Prostate gland (tissue), 2 donors: ENCODE measurements around the gene LDLRAD4.

ENCODE experiments used
- CTCF ChIP-seq, 4 experiments: fragments of 200-600 bp in 2 of 4; fragments of 450-650 bp in 2 of 4; sonication (generic) in 2 of 4; IDR thresholded peaks; 1 replicate in 3 of 4; 2 replicates in 1 of 4; pipeline ENCODE4 v1.5.1; 2016 to 2019; ENCODE audit warnings: antibody characterized with exemption in 4 of 4, mild to moderate bottlenecking in 2 of 4, moderate library complexity in 2 of 4
- POLR2A ChIP-seq: fragments of 450-650 bp; IDR thresholded peaks from one replicate; pipeline ENCODE4 v1.6.1; 2016; ENCODE audit warnings: antibody characterized with exemption, mild to moderate bottlenecking
- POLR2AphosphoS5 ChIP-seq: sonication (generic); formaldehyde crosslinking; IDR thresholded peaks from one replicate; pipeline ENCODE4 v1.6.1; 2017; ENCODE audit warnings: antibody characterized with exemption

GRCh38 chr18:13500869-13501542, 282.4 kb downstream of the LDLRAD4 start:
- no peak for TF ChIP-seq CTCF (IDR thresholded peaks at IDR 0.05)
- TF ChIP-seq POLR2AphosphoS5, result peak; percentile 73
- no peak for TF ChIP-seq POLR2A
